Osteoblast (primary cell): ENCODE results near the gene ATXN10. TPM values are rescaled to one million over a fixed set of nuclear protein-coding genes. Genes with fewer than 3 reads are reported as not detected.
"Not testable (repeated sequence)": the region's sequence is repeated elsewhere in the genome, so short reads cannot be mapped to it uniquely, and the experiment has no call there.

Source experiments
- DNase-seq: peaks from one replicate; pipeline ENCODE4 v3.0.0; 2011; ENCODE audit warnings: low spot score, mixed read lengths; ENCODE audit not compliant: insufficient read length; ENCODE audit errors: missing footprints
- H2AFZ ChIP-seq: 2 replicates; pipeline ENCODE4 v1.6.0; 2011; ENCODE audit warnings: mild to moderate bottlenecking, low read length
- H3K27ac ChIP-seq: 2 replicates; pipeline ENCODE4 v1.5.1; 2011; ENCODE audit warnings: mild to moderate bottlenecking, low read depth, low read length, moderate library complexity
- H3K27me3 ChIP-seq: 2 replicates; pipeline ENCODE4 v1.6.0; 2012; ENCODE audit warnings: mild to moderate bottlenecking, control low read depth, inconsistent platforms, low read length, moderate library complexity; ENCODE audit not compliant: insufficient read depth
- H3K36me3 ChIP-seq: 2 replicates; pipeline ENCODE4 v1.5.1; 2011; ENCODE audit warnings: mild to moderate bottlenecking, low read length, control low read depth, moderate library complexity; ENCODE audit not compliant: insufficient read depth
- H3K4me1 ChIP-seq: 2 replicates; pipeline ENCODE4 v1.5.1; 2011; ENCODE audit warnings: mild to moderate bottlenecking, low read length, control low read depth, moderate library complexity; ENCODE audit not compliant: insufficient read depth
- H3K4me2 ChIP-seq: 2 replicates; pipeline ENCODE4 v1.6.0; 2011; ENCODE audit warnings: mild to moderate bottlenecking, low read length; ENCODE audit not compliant: insufficient read depth
- H3K4me3 ChIP-seq: fragments of 200-600 bp; sonication (generic); 3 replicates; pipeline ENCODE4 v1.5.1; 2012; ENCODE audit warnings: mild to moderate bottlenecking, low read length, inconsistent platforms; ENCODE audit not compliant: insufficient read depth
- H3K79me2 ChIP-seq: 2 replicates; pipeline ENCODE4 v1.6.0; 2012; ENCODE audit warnings: mild to moderate bottlenecking, low read length, control low read depth, inconsistent platforms; ENCODE audit not compliant: insufficient read depth
- H3K9me3 ChIP-seq: 2 replicates; pipeline ENCODE4 v1.5.1; 2011; ENCODE audit warnings: low read depth, low read length, control low read depth
- H4K20me1 ChIP-seq: 2 replicates; pipeline ENCODE4 v1.6.0; 2012; ENCODE audit warnings: mild to moderate bottlenecking, low read length, control low read depth; ENCODE audit not compliant: insufficient read depth
- total RNA-seq: library from RNA; depleted of rRNA; stranded (reverse); fragments of >200 nt; gene quantifications from 2 replicates; pipeline ENCODE4 v1.2.3, GENCODE V29; 2012
- TF ChIP-seq, protein P1 (sequence below): IDR thresholded peaks from 2 replicates; pipeline ENCODE4 v1.5.1; 2011; ENCODE audit warnings: mild to moderate bottlenecking, low read depth, low read length, moderate library complexity; ENCODE audit errors: extremely low read depth

Gene ATXN10
- total RNA-seq, 1 donor, result 138 TPM

DNA sequence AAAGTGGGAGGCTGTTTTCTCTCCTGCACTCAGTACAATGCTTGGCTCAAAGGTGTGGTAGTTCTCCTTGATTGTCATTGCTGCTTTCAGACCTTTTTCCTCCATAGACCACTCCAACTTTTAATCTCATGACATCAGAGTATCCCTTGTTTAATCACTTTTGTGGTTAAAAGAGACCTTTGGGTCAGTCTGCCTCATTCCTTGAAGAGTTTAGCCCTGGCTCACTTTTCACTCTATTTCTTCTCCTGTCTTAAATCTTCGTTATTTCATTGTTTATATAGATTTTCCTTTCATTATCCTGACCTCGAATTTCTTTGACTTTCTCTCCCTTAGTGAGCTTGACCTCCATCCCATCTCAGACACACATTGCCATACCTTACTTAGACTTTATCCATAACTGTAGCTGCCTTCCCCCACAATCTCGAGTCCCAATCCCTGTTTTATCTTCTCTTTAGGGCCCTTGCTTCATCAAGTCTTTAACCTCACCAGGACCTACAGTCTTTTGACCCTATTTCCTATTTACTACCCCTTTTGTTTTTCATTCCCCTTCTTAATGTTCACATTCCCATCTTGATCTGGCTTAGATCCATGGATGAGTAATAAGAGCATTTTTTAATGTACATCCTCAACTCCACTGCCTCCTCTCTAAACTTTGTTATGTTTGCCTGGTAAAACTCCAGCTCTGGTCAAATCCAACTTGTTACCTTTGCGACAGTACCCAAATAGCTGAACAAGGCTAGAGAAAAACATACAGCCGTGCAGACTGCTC is 9.5 kb downstream of the ATXN10 start:
- H3K36me3 ChIP-seq, result no peaks in the 10 kb centered on the region
- H3K79me2 ChIP-seq, result peaks cover 97% of the 10 kb centered on the region
- DNase-seq, result no peak
- H3K27me3 ChIP-seq, result no peaks in the 10 kb centered on the region
- H3K4me3 ChIP-seq, result peak overlapping the region; percentile 59
- peaks cover 76% of the 10 kb centered on the region for H3K4me1 ChIP-seq
- H3K9me3 ChIP-seq, result no peaks in the 10 kb centered on the region
- peak overlapping the region; percentile 93 for H3K27ac ChIP-seq
- TF ChIP-seq, protein P1, sequence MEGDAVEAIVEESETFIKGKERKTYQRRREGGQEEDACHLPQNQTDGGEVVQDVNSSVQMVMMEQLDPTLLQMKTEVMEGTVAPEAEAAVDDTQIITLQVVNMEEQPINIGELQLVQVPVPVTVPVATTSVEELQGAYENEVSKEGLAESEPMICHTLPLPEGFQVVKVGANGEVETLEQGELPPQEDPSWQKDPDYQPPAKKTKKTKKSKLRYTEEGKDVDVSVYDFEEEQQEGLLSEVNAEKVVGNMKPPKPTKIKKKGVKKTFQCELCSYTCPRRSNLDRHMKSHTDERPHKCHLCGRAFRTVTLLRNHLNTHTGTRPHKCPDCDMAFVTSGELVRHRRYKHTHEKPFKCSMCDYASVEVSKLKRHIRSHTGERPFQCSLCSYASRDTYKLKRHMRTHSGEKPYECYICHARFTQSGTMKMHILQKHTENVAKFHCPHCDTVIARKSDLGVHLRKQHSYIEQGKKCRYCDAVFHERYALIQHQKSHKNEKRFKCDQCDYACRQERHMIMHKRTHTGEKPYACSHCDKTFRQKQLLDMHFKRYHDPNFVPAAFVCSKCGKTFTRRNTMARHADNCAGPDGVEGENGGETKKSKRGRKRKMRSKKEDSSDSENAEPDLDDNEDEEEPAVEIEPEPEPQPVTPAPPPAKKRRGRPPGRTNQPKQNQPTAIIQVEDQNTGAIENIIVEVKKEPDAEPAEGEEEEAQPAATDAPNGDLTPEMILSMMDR, result no peak
- peaks cover 9% of the 10 kb centered on the region for H4K20me1 ChIP-seq
- no peak overlapping the region for H2AFZ ChIP-seq
- peak overlapping the region; percentile 81 for H3K4me2 ChIP-seq

DNA sequence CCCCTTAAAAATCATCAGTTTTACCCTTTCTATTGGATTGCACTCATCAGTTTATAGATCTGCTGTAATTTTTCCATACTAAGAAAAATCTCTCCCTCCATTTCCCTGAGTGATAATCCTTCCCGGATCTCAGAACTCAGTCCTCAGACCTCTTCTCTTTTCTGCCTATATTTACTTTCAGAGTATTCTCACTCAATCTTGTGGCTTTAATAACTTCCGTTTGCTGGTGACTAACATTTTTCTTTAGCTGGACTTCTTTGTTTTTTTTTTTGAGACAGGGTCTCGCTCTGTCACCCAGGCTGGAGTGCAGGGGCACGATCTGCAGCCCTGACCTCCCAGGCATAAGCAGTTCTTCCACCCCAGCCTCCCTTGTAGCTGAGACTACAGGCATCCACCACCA is 10.4 kb downstream of the ATXN10 start:
- Histone ChIP-seq H3K4me2 (peak overlapping the region; percentile 81), H3K4me3 (no peak overlapping the region), H3K4me1 (peaks cover 85% of the 10 kb centered on the region), H4K20me1 (peaks cover 6% of the 10 kb centered on the region), H3K27me3 (no peaks in the 10 kb centered on the region), H3K9me3 (no peaks in the 10 kb centered on the region), H2AFZ (no peak overlapping the region), H3K79me2 (peaks cover 92% of the 10 kb centered on the region), H3K27ac (peak overlapping the region; percentile 93), H3K36me3 (no peaks in the 10 kb centered on the region)
- TF ChIP-seq, protein P1, result no peak
- no peak for DNase-seq

DNA sequence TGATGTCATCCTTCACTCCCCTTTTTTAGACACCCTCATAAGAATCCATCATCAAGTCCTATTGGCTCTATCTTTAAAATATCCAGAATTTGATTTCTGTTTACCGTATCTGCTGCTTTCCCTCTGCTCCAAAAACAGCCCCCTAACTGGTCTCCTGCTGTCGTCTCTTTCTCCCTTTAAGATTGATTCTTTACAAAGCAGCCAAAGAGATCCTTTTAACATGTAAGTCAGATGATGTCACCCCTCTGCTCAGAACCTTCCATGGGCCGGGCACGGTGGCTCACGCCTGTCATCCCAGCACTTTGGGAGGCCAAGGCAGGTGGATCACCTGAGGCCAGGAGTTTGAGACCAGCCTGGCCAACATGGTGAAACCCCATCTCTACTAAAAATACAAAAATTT is 11.1 kb downstream of the ATXN10 start:
- peaks cover 92% of the 10 kb centered on the region for H3K79me2 ChIP-seq
- DNase-seq, H3K27me3 ChIP-seq, H3K36me3 ChIP-seq, H3K9me3 ChIP-seq, H4K20me1 ChIP-seq, H3K4me2 ChIP-seq, H3K4me3 ChIP-seq, H2AFZ ChIP-seq: not testable (repeated sequence)
- H3K27ac ChIP-seq, result peak overlapping the region; percentile 93
- peaks cover 87% of the 10 kb centered on the region for H3K4me1 ChIP-seq

DNA sequence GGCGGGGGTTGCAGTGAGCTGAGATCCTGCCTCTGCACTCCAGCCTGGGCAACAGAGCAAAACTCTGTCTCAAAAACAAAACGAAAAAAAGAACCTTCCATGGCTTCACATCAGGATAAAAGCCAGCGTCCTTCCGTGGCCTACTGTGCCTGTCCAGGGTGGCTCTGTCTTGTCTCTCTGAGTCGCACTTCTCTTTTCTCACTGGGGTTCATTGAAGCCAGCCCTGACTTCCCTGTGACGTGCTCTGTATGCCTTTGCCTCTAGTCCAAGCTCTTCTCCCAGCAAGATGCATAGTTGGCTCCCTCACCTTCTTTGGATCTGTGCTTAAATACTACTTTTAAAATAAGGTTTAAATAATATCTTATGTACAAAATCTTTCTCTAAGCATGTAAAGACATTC is 11.6 kb downstream of the ATXN10 start:
- Histone ChIP-seq H3K9me3 (no peaks in the 10 kb centered on the region), H3K4me3 (no peak overlapping the region), H3K27ac (peak overlapping the region; percentile 93), H3K79me2 (peaks cover 90% of the 10 kb centered on the region), H3K27me3 (no peaks in the 10 kb centered on the region), H4K20me1 (peaks cover 5% of the 10 kb centered on the region), H3K36me3 (no peaks in the 10 kb centered on the region), H3K4me2 (peak overlapping the region; percentile 66), H3K4me1 (peaks cover 92% of the 10 kb centered on the region), H2AFZ (no peak overlapping the region)
- TF ChIP-seq, protein P1, result no peak
- no peak for DNase-seq
